ENCODE data around the gene DCAF12L1.

DCAF12L1 gene

GRCh38 chrX:126552313-126553022 lies at the start of gene DCAF12L1:
TSS of gene DCAF12L1 (minus strand) at chrX:126552814. CDS start at chrX:126552608, 206 bp downstream.
- no peak for DNase-seq (ENCODE audit: low spot score)

GRCh38 chrX:126580877-126581276 lies 28.3 kb upstream of the DCAF12L1 start:
- DNase-seq (ENCODE audit: low spot score), result no peak

DNA sequence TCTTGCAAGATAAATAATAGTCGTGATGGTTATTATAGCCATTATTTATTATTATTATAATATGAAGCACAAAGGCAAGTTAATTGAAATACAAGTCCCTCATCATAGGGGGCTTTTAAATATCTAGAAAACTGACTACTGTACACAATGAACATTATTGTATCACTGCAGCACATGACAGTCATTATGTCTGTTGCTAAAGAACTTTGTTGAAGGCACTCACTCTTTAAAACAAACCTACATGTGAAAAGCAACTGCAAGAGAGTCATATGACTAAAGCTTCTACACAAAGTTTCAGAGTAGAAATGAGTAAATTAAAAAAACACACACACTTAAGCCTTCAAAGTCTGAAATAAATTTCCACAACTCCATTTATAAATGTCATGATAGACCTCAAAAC lies 23.3 kb upstream of the DCAF12L1 start:
- DNase-seq (ENCODE audit: low spot score), result no peak

DNA sequence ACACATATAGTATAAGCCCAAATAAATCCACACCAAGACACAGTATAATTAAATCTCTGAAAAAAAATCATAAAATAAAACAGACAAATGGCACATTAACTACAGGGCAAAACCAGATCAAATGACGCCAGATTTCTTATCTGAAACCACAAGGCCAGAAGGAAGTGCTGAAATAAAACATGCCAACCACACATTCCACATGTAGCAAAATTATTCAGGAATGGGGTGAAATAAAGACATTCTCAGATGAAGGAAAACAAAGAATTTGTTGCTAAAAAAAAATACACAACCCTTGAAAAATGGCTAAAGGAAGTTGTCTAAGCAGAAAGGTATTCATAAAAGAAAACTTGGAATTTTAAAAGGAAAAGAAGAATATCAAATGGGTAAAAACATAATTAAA lies 4.5 kb upstream of the DCAF12L1 start:
- DNase-seq (ENCODE audit: low spot score), result no peak

- DNase-seq (ENCODE audit: low spot score), result no peak
Observed at GRCh38 chrX:126551725-126552312, 795 bp downstream of the DCAF12L1 start.

- no peak for DNase-seq (ENCODE audit: low spot score)
Observed at GRCh38 chrX:126551306-126551705, 1.3 kb downstream of the DCAF12L1 start.

GRCh38 chrX:126550816-126551215 lies 1.8 kb downstream of the DCAF12L1 start:
- DNase-seq (ENCODE audit: low spot score), result no peak

- DNase-seq (ENCODE audit: low spot score), result no peak
Observed at GRCh38 chrX:126509923-126510322, 42.7 kb downstream of the DCAF12L1 start.

Measured in SW480 (cell line).